ENCODE data around the gene CADPS.

GRCh38 chr3:62669161-62669560 lies 206.1 kb downstream of the CADPS start:
- TF ChIP-seq POLR2A (IDR thresholded peaks at IDR 0.05) (no peak), POLR2AphosphoS5 (IDR thresholded peaks at IDR 0.05) (no peak), EP300 (IDR thresholded peaks at IDR 0.05) (no peak)
- TF ChIP-seq, protein P1, sequence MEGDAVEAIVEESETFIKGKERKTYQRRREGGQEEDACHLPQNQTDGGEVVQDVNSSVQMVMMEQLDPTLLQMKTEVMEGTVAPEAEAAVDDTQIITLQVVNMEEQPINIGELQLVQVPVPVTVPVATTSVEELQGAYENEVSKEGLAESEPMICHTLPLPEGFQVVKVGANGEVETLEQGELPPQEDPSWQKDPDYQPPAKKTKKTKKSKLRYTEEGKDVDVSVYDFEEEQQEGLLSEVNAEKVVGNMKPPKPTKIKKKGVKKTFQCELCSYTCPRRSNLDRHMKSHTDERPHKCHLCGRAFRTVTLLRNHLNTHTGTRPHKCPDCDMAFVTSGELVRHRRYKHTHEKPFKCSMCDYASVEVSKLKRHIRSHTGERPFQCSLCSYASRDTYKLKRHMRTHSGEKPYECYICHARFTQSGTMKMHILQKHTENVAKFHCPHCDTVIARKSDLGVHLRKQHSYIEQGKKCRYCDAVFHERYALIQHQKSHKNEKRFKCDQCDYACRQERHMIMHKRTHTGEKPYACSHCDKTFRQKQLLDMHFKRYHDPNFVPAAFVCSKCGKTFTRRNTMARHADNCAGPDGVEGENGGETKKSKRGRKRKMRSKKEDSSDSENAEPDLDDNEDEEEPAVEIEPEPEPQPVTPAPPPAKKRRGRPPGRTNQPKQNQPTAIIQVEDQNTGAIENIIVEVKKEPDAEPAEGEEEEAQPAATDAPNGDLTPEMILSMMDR (IDR thresholded peaks at IDR 0.05): no peak
